Endodermal cell (in vitro differentiated cells): ENCODE results near the gene KCNK1. TPM values are rescaled to one million over a fixed set of nuclear protein-coding genes. Genes with fewer than 3 reads are reported as not detected.

ENCODE experiments used
- DNase-seq: peaks from one replicate; pipeline ENCODE4 v3.0.0-alpha.2; 2017
- H3K27ac ChIP-seq: 2 replicates; pipeline ENCODE4 v1.5.1; 2013; ENCODE audit warnings: mild to moderate bottlenecking, low read depth, low read length, moderate library complexity
- H3K27me3 ChIP-seq: 2 replicates; pipeline ENCODE4 v1.6.1; 2013; ENCODE audit warnings: mild to moderate bottlenecking, low read length, moderate library complexity; ENCODE audit not compliant: insufficient read depth, control insufficient read depth, poor library complexity, severe bottlenecking
- H3K36me3 ChIP-seq: 2 replicates; pipeline ENCODE4 v1.7.0; 2013; ENCODE audit warnings: mild to moderate bottlenecking, low read length, moderate library complexity; ENCODE audit not compliant: control insufficient read depth, insufficient read depth
- H3K4me1 ChIP-seq: one replicate; pipeline ENCODE4 v1.7.0; 2013; ENCODE audit warnings: low read length; ENCODE audit not compliant: control insufficient read depth, insufficient read depth
- H3K4me3 ChIP-seq: 2 replicates; pipeline ENCODE4 v1.5.1; 2013; ENCODE audit warnings: mild to moderate bottlenecking, low read length, moderate library complexity
- H3K9ac ChIP-seq: 2 replicates; pipeline ENCODE4 v1.6.1; 2013; ENCODE audit warnings: mild to moderate bottlenecking, low read length, moderate library complexity; ENCODE audit not compliant: poor library complexity, severe bottlenecking; ENCODE audit errors: extremely low read depth
- H3K9me3 ChIP-seq: 2 replicates; pipeline ENCODE4 v1.6.1; 2013; ENCODE audit warnings: mild to moderate bottlenecking, low read length, moderate library complexity; ENCODE audit not compliant: control insufficient read depth
- H3K27ac Mint-ChIP-seq: 2 replicates; pipeline ENCODE4 v1.8.0; 2020; ENCODE audit warnings: mixed read lengths
- H3K27me3 Mint-ChIP-seq: 2 replicates; pipeline ENCODE4 v1.8.0; 2021; ENCODE audit warnings: mild to moderate bottlenecking, mixed read lengths; ENCODE audit not compliant: insufficient read depth
- H3K36me3 Mint-ChIP-seq: 2 replicates; pipeline ENCODE4 v1.8.0; 2020; ENCODE audit warnings: low read depth, mixed read lengths
- H3K4me1 Mint-ChIP-seq: 2 replicates; pipeline ENCODE4 v1.8.0; 2020; ENCODE audit warnings: mixed read lengths
- H3K4me3 Mint-ChIP-seq: 2 replicates; pipeline ENCODE4 v1.8.0; 2020; ENCODE audit warnings: mild to moderate bottlenecking, moderate library complexity, mixed read lengths
- H3K9me3 Mint-ChIP-seq: 2 replicates; pipeline ENCODE4 v1.8.0; 2020; ENCODE audit warnings: mild to moderate bottlenecking, mixed read lengths
- WGBS, 2 experiments: methylation state at CpG; one replicate each; pipeline versions ENCODE4 v1.1.5 to v1.1.7; 2013; ENCODE audit warnings: missing lambda C conversion rate in 2 of 2, mixed read lengths in 1 of 2; ENCODE audit not compliant: insufficient coverage in 1 of 2, insufficient read length in 1 of 2; 5-methylcytosine and 5-hydroxymethylcytosine counted together
- total RNA-seq, 2 donors: library from RNA; stranded (reverse); fragmentation: NEBNext Ultra II Directional in 1 of 2; extraction: Animal tissue kit (Norgen Biotek cat#: 25700) in 1 of 2; gene quantifications; 2 replicates in 1 of 2; 3 replicates in 1 of 2; pipeline ENCODE4 v1.2.1, GENCODE V29; 2021
- TF ChIP-seq, protein P1 (sequence below): fragments of 200-600 bp; sonication (generic); conservative IDR thresholded peaks from 2 replicates; pipeline ENCODE4 v1.5.0; 2021; ENCODE audit warnings: antibody characterized with exemption, mild to moderate bottlenecking

The KCNK1 gene
- total RNA-seq, 2 donors from 2014 or later = 50.1 to 55.7 TPM

DNA sequence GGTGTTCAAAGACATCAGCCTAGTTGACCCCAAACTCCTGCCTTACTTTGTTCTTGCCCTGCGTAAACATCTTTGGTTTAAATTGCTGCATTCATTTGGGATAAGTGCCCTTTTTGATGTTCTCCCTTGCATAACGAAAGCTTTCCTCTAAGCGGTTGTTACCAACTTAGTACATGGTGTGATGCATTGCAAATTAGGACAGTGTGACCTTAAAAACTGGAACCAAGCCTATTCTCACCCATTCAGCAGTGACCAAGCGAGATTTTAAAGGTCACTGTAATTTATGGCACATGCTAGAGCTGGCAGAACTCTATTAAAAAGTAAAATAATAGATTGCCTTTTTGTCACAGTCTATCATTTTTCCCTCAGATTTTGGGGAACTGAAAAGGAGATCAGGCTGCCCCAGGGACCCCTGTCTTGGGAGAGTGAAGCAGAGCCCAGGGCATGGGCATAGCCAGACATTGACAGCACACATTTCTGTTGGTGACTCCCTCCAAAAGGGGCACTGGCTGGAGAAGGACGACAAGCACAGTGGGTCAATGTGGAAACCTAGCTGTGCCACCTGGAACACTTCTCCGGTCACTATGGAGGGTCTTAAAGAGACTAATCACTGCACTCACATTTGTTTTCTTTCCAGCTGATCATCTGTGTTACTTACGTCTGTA is 63.9 kb downstream of the KCNK1 start:
- peaks cover 62% of the 10 kb centered on the region for H3K4me1 Mint-ChIP-seq
- H3K9me3 Mint-ChIP-seq = peaks cover 19% of the 10 kb centered on the region
- TF ChIP-seq, protein P1, sequence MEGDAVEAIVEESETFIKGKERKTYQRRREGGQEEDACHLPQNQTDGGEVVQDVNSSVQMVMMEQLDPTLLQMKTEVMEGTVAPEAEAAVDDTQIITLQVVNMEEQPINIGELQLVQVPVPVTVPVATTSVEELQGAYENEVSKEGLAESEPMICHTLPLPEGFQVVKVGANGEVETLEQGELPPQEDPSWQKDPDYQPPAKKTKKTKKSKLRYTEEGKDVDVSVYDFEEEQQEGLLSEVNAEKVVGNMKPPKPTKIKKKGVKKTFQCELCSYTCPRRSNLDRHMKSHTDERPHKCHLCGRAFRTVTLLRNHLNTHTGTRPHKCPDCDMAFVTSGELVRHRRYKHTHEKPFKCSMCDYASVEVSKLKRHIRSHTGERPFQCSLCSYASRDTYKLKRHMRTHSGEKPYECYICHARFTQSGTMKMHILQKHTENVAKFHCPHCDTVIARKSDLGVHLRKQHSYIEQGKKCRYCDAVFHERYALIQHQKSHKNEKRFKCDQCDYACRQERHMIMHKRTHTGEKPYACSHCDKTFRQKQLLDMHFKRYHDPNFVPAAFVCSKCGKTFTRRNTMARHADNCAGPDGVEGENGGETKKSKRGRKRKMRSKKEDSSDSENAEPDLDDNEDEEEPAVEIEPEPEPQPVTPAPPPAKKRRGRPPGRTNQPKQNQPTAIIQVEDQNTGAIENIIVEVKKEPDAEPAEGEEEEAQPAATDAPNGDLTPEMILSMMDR = no peak
- peaks cover 77% of the 10 kb centered on the region for H3K36me3 Mint-ChIP-seq
- DNase-seq = no peak
- WGBS, 2 experiments = 78 to 91% methylated on average over 4 to 7 of the region's 7 CpGs
- H3K27ac Mint-ChIP-seq = peak overlapping the region; percentile 89
- Histone ChIP-seq H3K27ac (no peak overlapping the region), H3K9ac (no peak overlapping the region), H3K9me3 (peaks cover 48% of the 10 kb centered on the region), H3K4me3 (peak overlapping the region; percentile 2), H3K27me3 (no peaks in the 10 kb centered on the region), H3K4me1 (peaks cover 13% of the 10 kb centered on the region), H3K36me3 (peaks cover 40% of the 10 kb centered on the region)
- no peaks in the 10 kb centered on the region for H3K27me3 Mint-ChIP-seq
- no peak overlapping the region for H3K4me3 Mint-ChIP-seq

DNA sequence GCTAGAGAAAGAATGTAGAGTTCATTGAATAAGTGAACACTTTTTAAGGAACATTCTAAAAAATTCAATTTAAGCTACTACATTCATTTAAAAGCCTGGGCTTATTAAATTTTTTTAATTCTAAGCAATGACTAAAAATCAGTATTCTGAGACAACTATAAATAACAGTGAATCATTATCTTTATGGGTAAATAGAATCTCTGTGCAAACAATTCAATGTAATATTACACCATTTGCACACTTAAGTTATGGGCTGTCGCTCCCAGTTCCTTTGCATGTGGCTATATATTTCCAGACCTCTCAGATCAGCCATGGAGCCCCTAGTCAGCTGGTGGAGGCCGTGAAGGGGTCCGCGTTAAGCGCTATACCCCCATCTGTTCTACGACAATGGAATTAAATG is 65.1 kb downstream of the KCNK1 start:
- Histone ChIP-seq H3K27me3 (no peaks in the 10 kb centered on the region), H3K9me3 (peaks cover 48% of the 10 kb centered on the region), H3K27ac (no peak overlapping the region), H3K4me3 (peak overlapping the region; percentile 20), H3K4me1 (peaks cover 13% of the 10 kb centered on the region), H3K36me3 (peaks cover 29% of the 10 kb centered on the region), H3K9ac (no peak overlapping the region)
- Mint-ChIP-seq H3K9me3 (peaks cover 19% of the 10 kb centered on the region), H3K4me1 (peaks cover 61% of the 10 kb centered on the region), H3K36me3 (peaks cover 65% of the 10 kb centered on the region), H3K4me3 (no peak overlapping the region), H3K27me3 (no peaks in the 10 kb centered on the region), H3K27ac (peak overlapping the region; percentile 56)
- no peak for DNase-seq
- TF ChIP-seq, protein P1 = no peak
- 96 to 100% methylated on average over 6 of the region's 6 CpGs for WGBS, 2 experiments

DNA sequence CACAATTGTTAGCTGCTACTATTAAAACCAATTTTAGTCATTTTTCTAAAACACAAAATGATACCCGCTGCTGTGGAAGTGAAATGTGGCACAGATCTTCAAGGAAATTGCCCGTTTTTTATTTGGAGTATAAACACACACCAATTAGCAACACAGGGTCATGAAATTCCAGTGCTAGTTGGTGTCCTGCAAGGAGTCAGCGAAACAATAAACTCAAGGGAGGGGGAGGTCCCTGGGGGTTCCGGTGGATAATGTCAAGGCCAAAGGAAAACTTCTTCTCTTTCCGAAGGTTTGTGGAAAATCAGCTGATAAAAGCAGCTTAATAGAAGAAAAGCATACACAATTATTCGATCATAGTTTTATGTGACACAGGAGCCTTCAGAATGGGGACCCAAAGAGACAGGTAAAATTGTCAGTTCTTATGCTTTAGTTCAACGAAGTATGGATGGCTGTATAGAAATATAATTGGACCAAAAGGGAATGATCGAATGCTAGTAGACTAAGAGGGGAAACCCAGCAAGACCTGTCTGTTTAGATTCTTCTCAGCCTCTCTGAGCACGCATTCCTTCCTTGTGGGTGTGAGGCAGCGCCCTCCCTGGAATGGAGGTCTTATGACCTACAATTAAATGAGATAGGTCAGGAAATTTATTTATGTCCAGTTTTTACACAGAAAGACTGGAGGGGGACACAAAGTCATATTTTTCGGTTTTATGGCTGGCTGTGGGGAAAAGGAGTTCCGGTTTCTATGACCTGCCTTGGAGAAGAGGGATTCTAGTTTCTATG is 65.9 kb downstream of the KCNK1 start:
- H3K36me3 Mint-ChIP-seq = peaks cover 58% of the 10 kb centered on the region
- Histone ChIP-seq H3K9ac (no peak overlapping the region), H3K4me1 (peaks cover 5% of the 10 kb centered on the region), H3K36me3 (peaks cover 27% of the 10 kb centered on the region), H3K4me3 (peak overlapping the region; percentile 20), H3K27ac (no peak overlapping the region), H3K9me3 (peaks cover 45% of the 10 kb centered on the region), H3K27me3 (no peaks in the 10 kb centered on the region)
- WGBS, 2 experiments = 88 to 92% methylated on average over 9 to 12 of the region's 12 CpGs
- H3K4me1 Mint-ChIP-seq = peaks cover 59% of the 10 kb centered on the region
- H3K27ac Mint-ChIP-seq = peak overlapping the region; percentile 62
- no peak for DNase-seq
- H3K27me3 Mint-ChIP-seq = no peaks in the 10 kb centered on the region
- TF ChIP-seq, protein P1 = peak; percentile 32
- H3K9me3 Mint-ChIP-seq = peaks cover 19% of the 10 kb centered on the region
- no peak overlapping the region for H3K4me3 Mint-ChIP-seq
